Measurements from ENCODE around the gene OR2F2.

Gene OR2F2

GRCh38 chr7:143979998-143980397 is 45.0 kb downstream of the OR2F2 start:
- DNase-seq = no peak

- DNase-seq = no peak
These were observed 45.9 kb downstream of the OR2F2 start for GRCh38 chr7:143980746-143981510.

- no peak for DNase-seq
These were observed 48.9 kb downstream of the OR2F2 start for GRCh38 chr7:143983960-143984359.
